Activated T-helper 17 cell treated with anti-CD3 and anti-CD28 coated beads, Interleukin-2, amount 50 U/mL, for 72 hours (primary cell): ENCODE data around the gene ABCC10. TPM values are rescaled to one million over a fixed set of nuclear protein-coding genes. Genes with fewer than 3 reads are reported as not detected.
"Not testable (repeated sequence)": the region's sequence is repeated elsewhere in the genome, so short reads cannot be mapped to it uniquely, and the experiment has no call there.

Experiments used
- ATAC-seq: fragments of 150-1000 bp; cut with Tn5 transposase; replicated peaks from 2 replicates; pipeline ENCODE4 v1.10.0; 2021; ENCODE audit warnings: mild to moderate bottlenecking, moderate library complexity
- H3K27ac Mint-ChIP-seq: one replicate; pipeline ENCODE4 v1.8.0; 2022; ENCODE audit warnings: mixed read lengths
- H3K27me3 Mint-ChIP-seq: one replicate; pipeline ENCODE4 v1.8.0; 2022; ENCODE audit warnings: mixed read lengths
- H3K36me3 Mint-ChIP-seq: one replicate; pipeline ENCODE4 v1.8.0; 2022; ENCODE audit warnings: low read depth, mild to moderate bottlenecking, mixed read lengths
- H3K4me1 Mint-ChIP-seq: one replicate; pipeline ENCODE4 v1.8.0; 2022; ENCODE audit warnings: mixed read lengths
- H3K4me3 Mint-ChIP-seq: one replicate; pipeline ENCODE4 v1.8.0; 2022; ENCODE audit warnings: mild to moderate bottlenecking, mixed read lengths
- H3K9me3 Mint-ChIP-seq: one replicate; pipeline ENCODE4 v1.8.0; 2022; ENCODE audit warnings: mixed read lengths
- total RNA-seq, 2 donors: library from RNA; stranded (reverse); gene quantifications; one replicate each; pipeline ENCODE4 v1.2.3, GENCODE V29; 2022

Gene ABCC10
- total RNA-seq, 2 donors from 2014 or later, result 41.2 to 47.9 TPM

DNA sequence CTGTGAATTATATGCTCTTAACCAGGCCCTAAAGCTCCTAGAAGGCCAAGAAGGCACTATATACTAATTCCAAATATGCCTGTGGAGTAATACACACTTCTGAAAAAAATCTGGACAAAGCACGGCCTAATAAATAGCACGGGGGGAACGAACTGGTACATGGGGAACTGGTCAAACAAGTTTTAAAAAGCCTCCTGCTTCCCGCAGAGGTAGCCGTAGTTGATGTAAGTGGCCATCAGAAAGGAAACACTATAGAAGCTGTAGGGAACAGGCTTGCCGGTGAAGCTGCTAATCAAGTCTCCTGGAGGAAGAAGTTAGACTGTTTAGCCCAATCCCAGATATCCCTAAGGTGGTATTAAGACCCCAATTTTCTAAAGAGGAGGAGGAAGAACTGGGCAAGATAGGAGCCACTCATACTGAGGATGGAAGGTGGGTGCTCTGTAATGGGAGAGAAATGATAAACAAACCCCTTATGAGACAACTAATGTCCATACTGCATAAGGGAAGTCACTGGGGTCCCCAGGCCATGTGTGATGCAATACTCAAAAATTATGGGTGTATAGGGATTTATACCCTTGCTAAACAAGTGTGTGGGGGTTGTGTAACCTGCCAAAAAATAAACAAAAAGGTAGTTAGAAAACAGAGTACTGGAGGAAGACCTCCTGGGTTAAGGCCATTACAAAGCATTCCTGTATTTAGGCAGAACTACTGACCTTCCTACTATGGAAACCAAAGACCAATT lies 30.8 kb upstream of the ABCC10 start:
- Mint-ChIP-seq H3K27ac (peak overlapping the region; percentile 70), H3K4me1 (peaks cover 10% of the 10 kb centered on the region), H3K9me3 (no peaks in the 10 kb centered on the region), H3K27me3 (no peaks in the 10 kb centered on the region), H3K36me3 (no peaks in the 10 kb centered on the region), H3K4me3 (no peak overlapping the region)
- ATAC-seq, result no peak

DNA sequence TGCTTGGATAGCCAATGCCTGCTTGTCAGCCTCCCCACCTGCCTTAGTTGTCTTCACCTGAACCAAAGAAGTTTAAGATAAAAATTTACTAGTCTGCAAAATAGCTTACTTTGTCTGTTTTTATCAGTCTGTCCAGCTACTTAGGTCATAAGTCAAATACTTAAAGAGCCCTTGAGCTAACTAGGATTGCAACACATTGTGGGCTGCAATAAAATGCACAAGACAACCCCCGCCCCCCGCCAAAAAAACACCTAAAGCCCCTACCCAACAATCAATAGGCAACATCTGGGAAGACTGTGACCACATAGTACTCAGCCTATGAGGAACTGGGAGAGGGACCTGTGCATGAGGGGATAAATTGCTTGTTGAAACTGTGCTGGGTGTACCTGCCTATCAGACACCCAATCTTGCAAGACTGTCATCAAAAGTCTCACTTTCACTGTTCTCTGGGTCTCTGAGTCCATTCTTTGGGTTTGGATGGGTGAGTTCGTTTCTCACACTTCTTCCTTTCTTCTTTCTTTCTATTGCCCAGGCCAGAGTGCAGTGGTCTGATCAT lies 27.3 kb upstream of the ABCC10 start:
- no peaks in the 10 kb centered on the region for H3K36me3 Mint-ChIP-seq
- H3K27ac Mint-ChIP-seq, result no peak overlapping the region
- H3K4me3 Mint-ChIP-seq, result no peak overlapping the region
- peaks cover 2% of the 10 kb centered on the region for H3K4me1 Mint-ChIP-seq
- H3K9me3 Mint-ChIP-seq, result no peaks in the 10 kb centered on the region
- no peak for ATAC-seq
- peaks cover 2% of the 10 kb centered on the region for H3K27me3 Mint-ChIP-seq

- H3K9me3 Mint-ChIP-seq, result no peaks in the 10 kb centered on the region
- ATAC-seq, result no peak
- no peaks in the 10 kb centered on the region for H3K4me1 Mint-ChIP-seq
- H3K27me3 Mint-ChIP-seq, result peaks cover 4% of the 10 kb centered on the region
- H3K4me3 Mint-ChIP-seq, result no peak overlapping the region
- H3K27ac Mint-ChIP-seq, result no peak overlapping the region
- no peaks in the 10 kb centered on the region for H3K36me3 Mint-ChIP-seq
Measured at GRCh38 chr6:43401730-43402129, 25.6 kb upstream of the ABCC10 start.

DNA sequence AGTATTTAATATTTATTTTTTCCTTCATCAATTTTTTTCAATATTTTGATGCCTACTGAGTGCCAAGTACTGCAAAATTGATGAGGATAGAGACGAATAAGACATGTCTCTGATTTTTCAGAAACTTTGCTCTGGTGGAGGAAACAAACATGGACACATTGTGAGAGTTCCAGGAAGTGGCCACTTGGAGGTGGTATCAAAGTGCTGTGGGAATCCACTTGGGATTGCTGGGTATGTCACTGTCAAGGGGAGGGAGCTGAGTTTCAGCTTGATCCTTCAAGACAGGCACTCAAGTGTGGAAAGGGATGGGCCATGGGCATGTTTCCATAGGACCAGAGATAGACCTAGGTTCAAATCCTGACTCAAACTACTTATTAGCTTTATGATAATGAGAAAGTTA lies 24.5 kb upstream of the ABCC10 start:
- H3K27me3 Mint-ChIP-seq, result peaks cover 4% of the 10 kb centered on the region
- H3K4me3 Mint-ChIP-seq, result no peak overlapping the region
- ATAC-seq, result no peak
- H3K4me1 Mint-ChIP-seq, result no peaks in the 10 kb centered on the region
- H3K27ac Mint-ChIP-seq, result no peak overlapping the region
- H3K36me3 Mint-ChIP-seq, result no peaks in the 10 kb centered on the region
- H3K9me3 Mint-ChIP-seq, result no peaks in the 10 kb centered on the region

GRCh38 chr6:43405354-43405753 lies 22.0 kb upstream of the ABCC10 start:
- H3K4me3 Mint-ChIP-seq, result no peak overlapping the region
- H3K36me3 Mint-ChIP-seq, result no peaks in the 10 kb centered on the region
- H3K9me3 Mint-ChIP-seq, result no peaks in the 10 kb centered on the region
- peaks cover 7% of the 10 kb centered on the region for H3K27me3 Mint-ChIP-seq
- H3K4me1 Mint-ChIP-seq, result no peaks in the 10 kb centered on the region
- ATAC-seq, result no peak
- H3K27ac Mint-ChIP-seq, result no peak overlapping the region

DNA sequence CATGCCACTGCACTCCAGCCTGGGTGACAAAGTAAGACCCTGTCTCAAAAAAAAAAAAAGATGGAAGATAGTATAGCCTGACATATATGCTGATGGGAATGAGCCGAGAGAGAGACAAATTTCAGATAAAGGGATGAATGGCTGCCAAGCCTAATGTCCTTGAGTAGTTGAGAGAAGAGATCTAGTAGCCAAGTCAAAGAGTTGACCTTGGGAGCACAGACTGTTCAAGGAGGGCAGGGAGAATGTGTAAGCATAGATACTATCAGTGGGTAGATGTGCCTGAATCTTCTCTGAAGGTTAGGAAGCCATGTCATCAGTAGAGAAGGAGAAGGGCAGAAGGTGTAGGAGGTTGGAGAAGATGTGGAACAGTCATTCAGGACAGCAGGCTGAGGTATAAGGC lies 20.0 kb upstream of the ABCC10 start:
- Mint-ChIP-seq H3K27ac (no peak overlapping the region), H3K36me3 (no peaks in the 10 kb centered on the region), H3K4me3 (no peak overlapping the region), H3K27me3 (peaks cover 7% of the 10 kb centered on the region), H3K9me3 (no peaks in the 10 kb centered on the region), H3K4me1 (no peaks in the 10 kb centered on the region)
- ATAC-seq, result no peak

DNA sequence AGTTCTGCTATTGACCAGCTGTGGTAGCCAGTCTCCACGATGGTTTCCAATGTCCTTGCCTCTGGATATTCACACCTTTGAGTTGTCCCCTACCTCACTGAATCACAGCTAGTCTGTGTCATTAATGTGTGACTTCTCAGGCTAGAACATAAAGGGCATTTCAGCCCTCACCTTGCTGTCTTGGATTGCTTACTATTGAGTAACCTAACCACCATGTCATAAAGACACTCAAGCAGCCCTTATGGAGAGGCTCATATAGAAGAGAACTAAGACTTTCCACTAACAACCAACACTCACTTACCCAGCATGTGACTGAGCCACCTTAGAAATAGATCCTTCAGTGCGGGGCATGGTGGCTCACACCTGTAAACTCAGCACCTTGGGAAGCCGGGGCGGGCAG lies 19.1 kb upstream of the ABCC10 start:
- Mint-ChIP-seq H3K27ac (no peak overlapping the region), H3K9me3 (no peaks in the 10 kb centered on the region)

DNA sequence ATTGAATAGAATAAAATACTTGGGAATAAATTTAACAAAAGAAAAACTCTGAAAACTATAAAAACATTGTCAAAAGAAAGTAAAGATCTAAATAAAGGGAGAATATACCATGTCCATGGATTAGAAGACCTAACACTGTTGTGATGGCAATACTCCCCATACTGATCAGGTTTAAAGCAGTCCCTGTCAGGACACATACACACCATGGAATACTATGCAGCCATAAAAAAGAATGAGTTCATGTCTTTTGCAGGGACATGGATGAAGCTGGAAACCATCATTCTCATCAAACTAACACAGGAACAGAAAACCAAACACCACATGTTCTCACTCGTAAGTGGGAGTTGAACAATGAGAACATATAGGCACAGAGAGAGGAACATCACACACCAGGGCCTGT lies 16.6 kb upstream of the ABCC10 start:
- ATAC-seq, H3K36me3 Mint-ChIP-seq, H3K27me3 Mint-ChIP-seq, H3K4me1 Mint-ChIP-seq, H3K27ac Mint-ChIP-seq, H3K4me3 Mint-ChIP-seq, H3K9me3 Mint-ChIP-seq: not testable (repeated sequence)

More for the DNA sequence above, 19.1 kb upstream of the ABCC10 start:
- no peaks in the 10 kb centered on the region for H3K4me1 Mint-ChIP-seq
- no peak for ATAC-seq
- H3K36me3 Mint-ChIP-seq, result no peaks in the 10 kb centered on the region
- no peak overlapping the region for H3K4me3 Mint-ChIP-seq
- H3K27me3 Mint-ChIP-seq, result peaks cover 7% of the 10 kb centered on the region

- Mint-ChIP-seq H3K9me3 (no peaks in the 10 kb centered on the region), H3K36me3 (no peaks in the 10 kb centered on the region), H3K4me1 (no peaks in the 10 kb centered on the region), H3K27ac (no peak overlapping the region), H3K27me3 (peaks cover 3% of the 10 kb centered on the region), H3K4me3 (no peak overlapping the region)
- ATAC-seq, result no peak
Measured at GRCh38 chr6:43412541-43412940, 14.8 kb upstream of the ABCC10 start.

DNA sequence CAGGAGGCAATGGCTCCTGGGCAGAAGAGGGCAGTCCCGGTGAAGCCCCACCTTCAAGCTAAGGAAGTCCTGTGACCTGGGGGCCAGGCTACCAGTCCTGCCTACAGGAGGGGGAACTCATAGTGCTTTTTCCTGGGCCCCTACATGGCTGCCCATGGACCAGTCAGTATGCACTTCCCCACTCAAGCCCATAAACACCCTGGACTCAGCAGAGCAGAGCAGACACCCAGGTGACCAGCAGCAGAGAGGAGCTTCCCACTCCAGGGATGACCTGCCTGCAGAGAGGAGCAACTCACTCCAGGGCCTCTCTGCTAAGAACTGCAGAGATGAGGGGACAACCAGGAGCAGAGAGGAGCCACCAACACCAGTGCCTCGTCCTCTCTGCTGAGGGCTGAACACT lies 14.3 kb upstream of the ABCC10 start:
- Mint-ChIP-seq H3K4me1 (no peaks in the 10 kb centered on the region), H3K9me3 (no peaks in the 10 kb centered on the region), H3K27me3 (peaks cover 2% of the 10 kb centered on the region), H3K4me3 (no peak overlapping the region), H3K27ac (no peak overlapping the region), H3K36me3 (no peaks in the 10 kb centered on the region)
- ATAC-seq, result no peak

- not testable (repeated sequence) for ATAC-seq, H3K4me3 Mint-ChIP-seq, H3K27ac Mint-ChIP-seq, H3K9me3 Mint-ChIP-seq, H3K4me1 Mint-ChIP-seq, H3K27me3 Mint-ChIP-seq, H3K36me3 Mint-ChIP-seq
Measured at GRCh38 chr6:43415275-43415674, 12.1 kb upstream of the ABCC10 start.

GRCh38 chr6:43416935-43417334 lies 10.4 kb upstream of the ABCC10 start:
- no peaks in the 10 kb centered on the region for H3K27me3 Mint-ChIP-seq
- no peaks in the 10 kb centered on the region for H3K9me3 Mint-ChIP-seq
- no peaks in the 10 kb centered on the region for H3K36me3 Mint-ChIP-seq
- no peaks in the 10 kb centered on the region for H3K4me1 Mint-ChIP-seq
- H3K27ac Mint-ChIP-seq, result no peak overlapping the region
- no peak overlapping the region for H3K4me3 Mint-ChIP-seq
- ATAC-seq, result no peak

- Mint-ChIP-seq H3K27ac (no peak overlapping the region), H3K36me3 (no peaks in the 10 kb centered on the region), H3K27me3 (no peaks in the 10 kb centered on the region), H3K4me1 (no peaks in the 10 kb centered on the region), H3K4me3 (no peak overlapping the region), H3K9me3 (no peaks in the 10 kb centered on the region)
- no peak for ATAC-seq
Measured at GRCh38 chr6:43420012-43420709, 7.2 kb upstream of the ABCC10 start.

- Mint-ChIP-seq H3K4me3 (no peak overlapping the region), H3K9me3 (no peaks in the 10 kb centered on the region), H3K27ac (no peak overlapping the region), H3K36me3 (no peaks in the 10 kb centered on the region), H3K27me3 (no peaks in the 10 kb centered on the region), H3K4me1 (no peaks in the 10 kb centered on the region)
- no peak for ATAC-seq
Measured at GRCh38 chr6:43421831-43422230, 5.5 kb upstream of the ABCC10 start.

DNA sequence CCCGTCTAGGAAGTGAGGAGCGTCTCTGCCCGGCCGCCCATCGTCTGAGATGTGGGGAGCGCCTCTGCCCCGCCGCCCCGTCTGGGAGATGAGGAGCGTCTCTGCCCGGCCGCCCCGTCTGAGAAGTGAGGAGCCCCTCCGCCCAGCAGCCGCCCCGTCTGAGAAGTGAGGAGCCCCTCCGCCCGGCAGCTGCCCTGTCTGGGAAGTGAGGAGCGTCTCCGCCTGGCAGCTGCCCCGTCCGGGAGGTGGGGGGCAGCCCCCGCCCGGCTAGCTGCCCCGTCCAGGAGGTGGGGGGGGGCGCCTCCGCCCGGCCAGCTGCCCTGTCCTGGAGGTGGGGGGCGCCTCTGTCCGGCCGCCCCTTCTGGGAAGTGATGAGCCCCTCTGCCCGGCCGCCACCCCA lies 2.3 kb upstream of the ABCC10 start:
- H3K4me3 Mint-ChIP-seq, H3K4me1 Mint-ChIP-seq, ATAC-seq, H3K27me3 Mint-ChIP-seq, H3K9me3 Mint-ChIP-seq, H3K36me3 Mint-ChIP-seq, H3K27ac Mint-ChIP-seq: not testable (repeated sequence)
